Kidney glomerular epithelial cell (primary cell): Measurements from ENCODE around the gene CA5A.

Experiments
- DNase-seq: peaks from one replicate; lab custom pipeline; 2025; lab: John Stamatoyannopoulos, UW

CA5A gene

DNA sequence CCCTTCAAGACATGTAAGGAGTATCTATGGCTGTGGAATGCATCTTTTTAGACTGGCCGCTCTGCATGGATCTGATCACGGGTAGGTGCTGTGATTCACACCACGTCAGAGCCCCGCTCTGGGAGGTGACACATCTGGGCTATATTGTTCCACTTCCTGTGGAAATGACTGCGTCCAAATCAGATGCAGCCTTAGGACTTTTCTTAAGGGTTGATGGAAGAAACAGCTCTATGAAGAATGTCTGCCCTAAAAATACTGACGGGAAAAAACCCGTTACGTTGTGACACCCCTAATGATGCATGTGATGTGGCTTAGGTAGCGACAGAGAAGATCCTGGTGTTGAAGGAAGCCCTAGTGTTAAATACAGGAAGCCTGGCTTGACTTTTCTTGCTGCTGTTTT, 27.1 kb upstream of the CA5A start:
- no peak for DNase-seq

- no peak for DNase-seq
Measured at GRCh38 chr16:87961623-87962022, 25.3 kb upstream of the CA5A start.

DNA sequence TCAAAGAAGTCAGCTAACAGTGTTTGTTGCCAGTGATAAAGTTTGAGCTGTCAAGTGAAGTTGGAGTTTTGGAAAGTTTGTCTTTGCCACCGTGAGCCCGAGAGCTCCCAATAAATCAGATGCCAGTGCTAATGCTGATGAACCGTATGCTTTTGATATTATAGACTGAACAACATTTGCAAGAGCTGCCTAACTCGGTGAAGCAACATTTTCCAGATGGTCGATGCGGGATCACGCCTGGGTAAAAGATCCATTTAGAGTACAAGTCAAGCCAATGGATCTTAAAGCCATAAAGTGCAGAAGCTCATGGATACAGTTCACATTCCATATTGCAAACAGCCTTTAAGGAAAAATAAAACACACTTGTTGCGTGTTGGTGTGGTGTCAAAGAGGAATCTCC, 24.5 kb upstream of the CA5A start:
- no peak for DNase-seq

DNA sequence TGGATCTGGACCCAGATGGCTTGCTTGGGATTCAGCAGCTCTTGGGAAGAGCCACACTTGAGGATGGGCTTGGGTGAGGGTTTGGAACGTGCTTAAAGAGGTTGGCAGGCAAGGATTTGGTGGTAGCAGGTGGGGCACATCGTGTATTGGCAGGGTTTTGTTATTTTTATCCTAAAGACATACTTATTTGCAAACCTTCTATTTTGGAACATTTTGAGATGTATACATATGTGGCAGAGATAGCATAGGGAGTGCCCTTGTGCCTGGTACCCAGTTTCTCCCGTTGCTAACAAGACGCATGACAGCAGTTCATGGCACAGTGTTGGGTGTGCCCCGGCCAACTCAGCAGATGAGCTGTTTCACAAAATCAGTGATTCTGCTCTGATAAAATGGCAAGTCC, 24.0 kb upstream of the CA5A start:
- no peak for DNase-seq

- no peak for DNase-seq
Measured at GRCh38 chr16:87959391-87959990, 23.2 kb upstream of the CA5A start.

DNA sequence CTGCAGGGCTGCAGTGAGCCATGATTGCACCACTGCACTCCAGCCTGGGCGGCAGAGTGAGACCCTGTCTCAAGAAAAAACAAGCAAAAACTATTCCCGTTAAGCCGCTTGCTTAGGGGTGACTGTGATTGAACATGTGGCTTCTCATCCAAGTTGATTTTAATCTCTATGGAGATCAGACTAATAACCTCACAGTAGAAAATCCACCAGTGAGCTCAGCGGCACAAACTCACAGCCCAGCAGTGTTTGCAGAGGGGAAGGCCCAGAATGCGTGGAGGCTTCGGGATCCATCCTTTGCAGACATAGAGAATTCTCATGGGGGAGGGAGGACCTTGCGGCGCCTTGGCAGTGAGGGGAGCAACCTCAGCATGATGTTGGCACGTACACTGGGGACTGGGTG, 22.3 kb upstream of the CA5A start:
- no peak for DNase-seq

DNA sequence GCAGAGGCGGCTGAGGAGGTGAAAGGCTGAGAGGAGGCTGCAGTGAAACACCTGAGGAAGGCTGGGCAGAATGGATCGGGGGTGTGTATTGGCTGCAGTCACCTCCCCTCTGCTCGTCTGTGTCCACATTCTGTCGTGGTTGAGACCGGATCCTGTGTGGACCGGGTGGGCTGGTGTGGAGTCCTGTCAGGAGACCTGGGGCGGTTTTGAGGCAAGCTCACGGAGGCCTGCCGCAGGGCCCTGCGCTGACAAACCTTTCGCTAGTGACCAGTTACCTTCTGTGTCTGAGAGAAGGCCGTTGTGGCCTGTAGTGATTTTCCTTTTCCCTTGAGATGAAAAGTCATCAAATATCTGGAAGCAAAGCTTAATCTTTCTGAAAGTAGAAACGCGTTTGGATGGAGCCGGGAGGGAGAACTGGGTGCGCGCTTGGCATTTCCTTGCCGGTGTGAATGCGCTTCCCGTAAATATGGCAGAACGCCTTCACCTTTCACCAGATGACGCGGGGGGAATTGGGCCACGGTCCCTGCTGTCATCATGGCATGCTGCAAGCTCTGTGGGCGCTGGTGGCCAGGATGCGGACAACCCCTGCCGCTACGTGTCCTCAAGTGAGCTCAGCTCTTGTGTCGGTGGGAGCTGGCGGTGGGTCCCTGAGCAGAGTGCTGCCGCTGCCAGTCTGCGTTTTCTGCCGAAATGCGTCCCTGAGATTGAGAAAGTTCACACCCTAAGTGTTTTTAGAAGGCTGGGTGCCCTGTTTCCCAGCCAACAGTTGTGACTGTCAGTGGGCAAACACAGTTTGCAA, 21.2 kb upstream of the CA5A start:
- no peak for DNase-seq

DNA sequence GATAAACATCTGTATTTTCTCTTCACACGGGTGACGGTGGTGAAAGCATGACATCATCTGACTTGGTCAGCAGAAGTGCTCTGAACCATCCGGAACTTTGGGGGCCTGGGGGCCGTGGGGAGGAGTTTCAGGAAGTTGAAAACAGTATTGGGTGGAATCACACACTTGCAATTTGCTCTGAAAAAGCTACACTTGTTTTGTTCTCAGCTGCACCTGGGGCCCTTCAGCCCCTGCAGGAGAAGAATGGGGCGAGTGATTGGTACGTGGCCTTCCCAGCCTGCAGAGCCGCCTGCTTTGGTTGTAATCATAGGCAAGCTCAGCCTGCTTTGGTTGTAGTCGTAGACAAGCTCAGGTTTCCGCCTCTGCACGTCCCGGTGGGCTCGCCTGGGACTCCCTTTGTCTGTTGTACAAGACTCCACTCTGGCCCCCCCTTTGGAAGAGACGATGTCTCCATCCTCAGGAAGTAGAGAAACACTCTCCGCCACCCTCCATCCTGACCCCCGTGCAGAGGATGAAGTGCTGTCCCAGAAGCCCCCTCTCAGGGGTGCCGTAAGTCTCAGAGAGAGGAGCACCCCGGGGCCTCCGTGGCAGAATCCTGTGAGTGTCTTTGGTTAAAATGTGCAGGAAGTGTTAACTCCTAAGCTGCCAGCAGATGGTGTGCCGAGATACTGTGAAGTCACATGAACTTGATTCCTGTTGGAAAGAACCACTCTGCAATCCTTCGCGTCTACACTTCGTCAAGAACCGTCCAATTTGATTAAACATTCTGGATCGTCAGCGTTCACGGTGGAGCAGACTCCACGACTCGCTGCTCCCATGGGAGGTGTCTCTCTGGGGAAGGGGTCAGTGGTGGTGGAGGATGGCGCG, 20.3 kb upstream of the CA5A start:
- DNase-seq = peak; percentile 41

DNA sequence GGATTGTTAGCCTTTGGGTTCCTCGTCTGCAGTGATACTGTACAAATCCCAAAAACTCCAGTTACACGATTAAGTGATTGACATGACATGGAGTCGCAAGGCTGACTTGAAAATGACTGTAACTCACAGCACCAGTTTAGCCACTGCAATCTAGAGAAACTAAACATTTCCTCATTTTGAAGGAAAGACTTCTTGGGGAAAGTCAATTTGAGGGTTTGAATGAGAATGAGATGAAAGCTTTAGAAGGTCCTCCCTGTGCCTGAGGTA, 19.7 kb upstream of the CA5A start:
- no peak for DNase-seq

DNA sequence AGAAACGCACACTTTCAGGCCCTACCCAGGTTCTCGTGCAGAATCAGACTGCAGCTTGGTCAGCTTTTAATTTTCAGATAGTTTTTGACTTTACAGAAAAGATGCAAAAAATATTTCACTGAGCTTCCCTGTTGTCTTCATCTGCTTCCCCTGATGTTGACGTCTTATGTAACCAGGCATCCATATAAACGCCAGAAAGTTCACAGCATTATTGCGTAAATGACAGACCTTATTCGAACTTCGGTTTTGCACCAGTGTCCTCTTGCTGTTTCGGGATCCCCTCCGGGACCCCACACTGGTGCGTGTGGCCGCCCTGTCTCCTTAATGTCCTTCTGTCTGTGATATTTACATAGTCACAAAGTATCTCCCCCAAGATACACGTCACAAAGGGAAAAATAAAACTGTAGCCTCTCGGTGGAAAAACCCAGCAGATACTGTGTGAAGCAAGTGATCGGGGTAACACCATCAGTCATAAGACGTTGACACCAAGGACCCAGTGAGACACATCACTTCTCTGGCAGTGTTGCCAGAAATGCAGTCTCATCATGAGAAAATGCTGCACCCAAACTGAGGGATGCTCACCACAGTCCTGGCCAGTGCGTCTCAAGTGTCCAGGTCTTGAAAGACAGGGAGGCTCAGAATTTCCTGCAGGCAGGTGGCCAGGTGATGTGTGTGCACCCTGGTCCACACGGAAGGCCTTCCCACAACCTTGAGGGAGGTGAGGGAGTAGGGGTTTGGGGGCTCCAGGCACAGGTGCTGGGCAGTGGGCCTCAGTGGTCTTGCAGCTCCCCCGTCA, 19.2 kb upstream of the CA5A start:
- DNase-seq = no peak

GRCh38 chr16:87954826-87955225, 18.5 kb upstream of the CA5A start:
- no peak for DNase-seq

GRCh38 chr16:87954361-87954760, 18.0 kb upstream of the CA5A start:
- no peak for DNase-seq

GRCh38 chr16:87953308-87954215, 17.2 kb upstream of the CA5A start:
- no peak for DNase-seq

DNA sequence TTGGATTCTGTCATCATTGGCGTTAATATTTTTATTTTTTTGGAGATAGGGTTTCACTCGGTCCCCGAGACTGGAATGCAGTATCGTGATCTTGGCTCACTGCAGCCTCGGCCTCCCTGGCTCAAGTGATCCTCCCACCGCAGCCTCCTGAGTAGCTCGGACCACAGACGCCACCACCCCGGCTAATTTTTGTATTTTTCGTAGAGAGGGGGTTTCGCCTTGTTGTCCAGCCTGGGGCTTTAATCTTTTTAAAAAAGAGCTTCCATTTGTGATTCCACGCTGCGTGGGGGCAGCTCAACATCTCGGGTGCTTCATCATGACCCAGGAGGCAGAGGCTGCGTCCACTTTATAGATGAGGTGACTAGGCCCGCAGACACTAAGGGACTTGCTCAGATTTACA, 16.4 kb upstream of the CA5A start:
- DNase-seq = no peak

- DNase-seq = peak; percentile 41
Measured at GRCh38 chr16:87951552-87952538, 15.5 kb upstream of the CA5A start.

DNA sequence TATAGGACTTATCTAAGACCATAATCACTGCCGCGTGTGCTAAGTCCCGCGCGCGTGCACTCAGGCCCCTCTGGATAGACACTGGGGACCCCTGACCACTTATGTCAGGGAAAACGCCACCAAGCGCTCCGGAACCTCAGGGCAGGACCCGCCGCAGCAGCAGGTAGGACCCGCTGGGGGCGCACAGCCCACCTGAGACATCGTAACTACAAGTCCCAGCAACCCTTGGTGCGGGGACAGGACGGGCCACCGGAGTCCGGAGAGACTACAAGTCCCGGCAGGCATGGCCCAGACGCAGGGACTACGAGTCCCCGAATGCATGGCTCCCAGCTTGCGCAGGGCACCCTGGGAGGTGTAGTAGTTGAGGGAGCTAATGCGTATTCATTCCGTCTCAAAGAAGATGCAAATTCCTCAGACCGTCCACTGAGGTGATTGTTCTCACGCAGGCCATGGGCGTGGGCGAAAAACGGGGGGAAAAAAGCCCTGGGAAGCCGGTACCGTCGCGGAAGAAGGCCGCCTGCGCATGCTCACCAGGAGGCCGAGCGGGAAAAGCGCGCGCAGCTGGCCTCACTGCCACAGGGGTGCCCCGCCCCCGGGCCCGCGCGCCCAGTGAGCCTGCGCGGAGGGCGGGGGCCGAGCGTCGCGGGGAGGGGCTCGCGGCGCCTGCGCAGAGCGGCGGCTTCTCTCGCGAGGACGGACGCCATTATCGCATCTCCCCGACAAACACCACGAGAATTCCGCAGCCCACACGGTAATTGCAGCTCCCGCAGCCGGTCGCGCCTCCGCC, 14.6 kb upstream of the CA5A start, which contains the start of gene BANP:
Gene BANP (plus strand): TSS at position 670 of the 787 bp plus-strand sequence. CDS start 23,682 bp downstream, outside the sequence.
- peak; percentile 95 for DNase-seq

DNA sequence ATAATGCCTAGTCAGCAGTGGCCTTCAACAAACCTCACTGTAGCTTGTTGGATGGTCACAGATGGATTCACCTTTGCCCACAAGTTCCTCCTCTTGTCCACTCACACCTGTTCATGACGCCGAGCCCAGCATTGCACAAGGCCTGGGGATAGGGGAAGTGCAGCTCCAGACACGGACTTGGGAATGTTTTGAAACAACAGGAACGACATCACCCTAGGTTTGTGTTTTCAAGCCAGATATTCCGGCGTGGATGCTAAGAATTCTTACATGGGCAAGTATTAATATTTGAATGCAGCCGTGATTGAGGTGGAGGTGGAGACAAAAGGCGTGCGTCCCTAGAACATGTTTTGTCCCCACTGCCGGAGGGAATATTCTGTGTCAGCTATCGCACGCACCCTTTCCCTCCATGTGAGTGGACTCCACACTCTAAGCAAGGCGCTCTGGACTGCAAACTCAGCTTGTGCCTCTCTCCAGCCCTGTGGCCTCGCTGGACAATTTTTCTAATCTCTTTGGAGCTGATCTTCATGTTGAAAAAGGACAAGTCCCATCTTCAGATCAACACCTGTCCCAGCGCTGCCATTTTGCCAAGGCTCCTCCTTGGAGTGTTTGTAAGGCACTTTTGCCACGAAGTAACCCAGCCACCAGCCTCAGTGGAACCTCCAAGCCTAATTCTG, 12.9 kb upstream of the CA5A start:
- no peak for DNase-seq

DNA sequence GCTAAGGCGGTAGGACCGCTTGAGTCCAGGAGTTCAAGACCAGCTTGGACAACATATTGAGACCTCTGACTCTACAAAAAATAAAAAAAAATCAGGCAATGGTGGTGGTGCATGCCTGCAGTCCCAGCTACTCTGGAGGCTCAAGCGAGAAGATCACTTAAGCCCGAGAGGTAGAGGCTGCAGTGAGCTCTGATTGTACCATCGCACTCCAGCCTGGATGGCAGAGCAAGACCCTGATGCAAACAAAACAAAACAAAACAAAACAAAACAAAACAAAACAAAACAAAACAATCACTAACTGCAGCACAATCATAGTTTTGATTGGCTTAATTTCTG, 12.4 kb upstream of the CA5A start:
- DNase-seq = no peak

DNA sequence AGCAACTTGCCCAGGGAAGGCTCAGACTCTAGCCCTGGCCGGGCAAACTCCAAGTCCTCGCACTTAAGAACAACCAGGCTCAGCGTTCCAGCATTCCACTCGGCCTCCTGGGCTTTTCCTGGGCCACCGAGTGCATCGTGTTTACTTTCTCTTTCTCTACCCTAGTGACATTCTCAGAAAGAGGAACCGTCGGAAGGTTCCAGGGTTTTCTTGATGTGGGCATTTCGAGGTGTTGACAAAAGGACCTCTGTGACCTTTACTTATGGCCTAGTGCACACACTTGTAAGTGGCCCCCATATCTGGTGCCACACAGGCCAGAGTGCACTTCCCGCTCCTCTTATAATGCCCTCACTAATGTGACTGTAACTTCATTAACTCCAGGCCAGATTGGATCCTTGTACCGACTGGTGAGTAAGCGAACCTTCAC, 11.8 kb upstream of the CA5A start:
- DNase-seq = no peak
